GM23248 (cell line): ENCODE data around the gene MPPED2.

ENCODE experiments used
- EZH2 ChIP-seq: fragments of 200-600 bp; sonication (generic); IDR thresholded peaks from 2 replicates; pipeline ENCODE4 v1.6.1; 2018; ENCODE audit warnings: antibody characterized with exemption, mild to moderate bottlenecking; ENCODE audit not compliant: insufficient read depth, poor library complexity, severe bottlenecking
- EZH2phosphoT487 ChIP-seq: fragments of 200-600 bp; sonication (generic); IDR thresholded peaks from 2 replicates; pipeline ENCODE4 v1.6.1; 2018; ENCODE audit warnings: antibody characterized with exemption, moderate library complexity, mild to moderate bottlenecking, low read depth; ENCODE audit not compliant: insufficient read depth

- TF ChIP-seq EZH2phosphoT487 (no peak), EZH2 (no peak)
Measured at GRCh38 chr11:30365793-30366517, 220.2 kb downstream of the MPPED2 start.
